Progenitor cell of endocrine pancreas (in vitro differentiated cells): ENCODE data around the gene SIL1. TPM values are rescaled to one million over a fixed set of nuclear protein-coding genes. Genes with fewer than 3 reads are reported as not detected.

Experiments
- DNase-seq: peaks from one replicate; pipeline ENCODE4 v3.0.0; 2021; ENCODE audit warnings: low spot score; ENCODE audit not compliant: unreplicated experiment
- H3K27ac Mint-ChIP-seq: 2 replicates; pipeline ENCODE4 v1.8.0; 2021; ENCODE audit warnings: mild to moderate bottlenecking, moderate library complexity, mixed read lengths
- H3K27me3 Mint-ChIP-seq: 2 replicates; pipeline ENCODE4 v1.8.0; 2021; ENCODE audit warnings: mixed read lengths
- H3K36me3 Mint-ChIP-seq: 2 replicates; pipeline ENCODE4 v1.8.0; 2022; ENCODE audit warnings: mixed read lengths; ENCODE audit not compliant: insufficient read depth
- H3K4me1 Mint-ChIP-seq: 2 replicates; pipeline ENCODE4 v1.8.0; 2021; ENCODE audit warnings: low read depth, mixed read lengths
- H3K4me3 Mint-ChIP-seq: 2 replicates; pipeline ENCODE4 v1.8.0; 2021; ENCODE audit warnings: low read depth, mild to moderate bottlenecking, moderate library complexity, mixed read lengths
- H3K9me3 Mint-ChIP-seq: 2 replicates; pipeline ENCODE4 v1.8.0; 2021; ENCODE audit warnings: low read depth, mixed read lengths
- CTCF ChIP-seq: fragments of 200-600 bp; sonication (generic); IDR thresholded peaks from one replicate; pipeline ENCODE4 v1.5.0; 2021; ENCODE audit warnings: antibody characterized with exemption, mild to moderate bottlenecking; ENCODE audit not compliant: unreplicated experiment
- total RNA-seq: library from RNA; stranded (reverse); gene quantifications from 2 replicates; pipeline ENCODE4 v1.2.1, GENCODE V29; 2021

The SIL1 gene
- total RNA-seq, 1 donor from 2014 or later = 26.0 TPM

- Mint-ChIP-seq H3K9me3 (peaks cover 10% of the 10 kb centered on the region), H3K4me1 (no peaks in the 10 kb centered on the region), H3K27ac (no peak overlapping the region), H3K36me3 (peaks cover 2% of the 10 kb centered on the region), H3K27me3 (peaks cover 11% of the 10 kb centered on the region), H3K4me3 (no peak overlapping the region)
- DNase-seq = no peak
- no peak for TF ChIP-seq CTCF
These were observed 38.3 kb upstream of the SIL1 start for GRCh38 chr5:139236479-139236878.

- H3K27ac Mint-ChIP-seq = no peak overlapping the region
- TF ChIP-seq CTCF = no peak
- peaks cover 2% of the 10 kb centered on the region for H3K4me1 Mint-ChIP-seq
- H3K36me3 Mint-ChIP-seq = peaks cover 2% of the 10 kb centered on the region
- H3K4me3 Mint-ChIP-seq = no peak overlapping the region
- no peak for DNase-seq
- H3K27me3 Mint-ChIP-seq = no peaks in the 10 kb centered on the region
- peaks cover 7% of the 10 kb centered on the region for H3K9me3 Mint-ChIP-seq
These were observed 34.1 kb upstream of the SIL1 start for GRCh38 chr5:139232147-139232724.

GRCh38 chr5:139228201-139228803 is 30.1 kb upstream of the SIL1 start:
- no peaks in the 10 kb centered on the region for H3K9me3 Mint-ChIP-seq
- no peak overlapping the region for H3K27ac Mint-ChIP-seq
- no peaks in the 10 kb centered on the region for H3K36me3 Mint-ChIP-seq
- peaks cover 2% of the 10 kb centered on the region for H3K4me1 Mint-ChIP-seq
- DNase-seq = no peak
- no peaks in the 10 kb centered on the region for H3K27me3 Mint-ChIP-seq
- H3K4me3 Mint-ChIP-seq = no peak overlapping the region
- TF ChIP-seq CTCF = no peak

- no peak for DNase-seq
- Mint-ChIP-seq H3K4me1 (peaks cover 2% of the 10 kb centered on the region), H3K4me3 (no peak overlapping the region), H3K36me3 (no peaks in the 10 kb centered on the region), H3K9me3 (no peaks in the 10 kb centered on the region), H3K27me3 (no peaks in the 10 kb centered on the region), H3K27ac (peak overlapping the region; percentile 10)
- TF ChIP-seq CTCF = no peak
These were observed 28.0 kb upstream of the SIL1 start for GRCh38 chr5:139226131-139226530.

GRCh38 chr5:139223481-139223880 is 25.3 kb upstream of the SIL1 start:
- Mint-ChIP-seq H3K36me3 (no peaks in the 10 kb centered on the region), H3K27ac (no peak overlapping the region), H3K27me3 (no peaks in the 10 kb centered on the region), H3K4me3 (no peak overlapping the region), H3K9me3 (no peaks in the 10 kb centered on the region), H3K4me1 (peaks cover 2% of the 10 kb centered on the region)
- no peak for TF ChIP-seq CTCF
- no peak for DNase-seq
